ENCODE measurements around the gene BDKRB2.

DNA sequence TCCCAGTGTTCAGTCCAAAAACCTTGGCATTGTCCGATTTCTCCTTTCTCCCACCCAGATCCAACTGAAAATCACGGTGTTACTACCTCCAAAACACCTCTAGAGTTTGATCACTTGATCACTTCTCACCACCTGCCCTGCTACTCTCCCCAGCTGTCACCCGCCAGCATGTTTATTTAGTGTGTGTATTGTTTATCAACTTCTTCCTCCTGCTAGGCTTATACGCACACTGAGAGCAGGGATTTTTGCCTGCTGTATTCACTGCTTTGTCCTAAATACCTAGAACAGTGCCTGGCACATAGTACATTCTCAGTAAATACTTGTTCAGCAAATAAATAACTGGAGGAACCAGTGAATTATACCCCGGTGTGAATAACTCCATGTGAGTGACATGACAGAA, 56.4 kb downstream of the BDKRB2 start:
- TF ChIP-seq, protein P1, sequence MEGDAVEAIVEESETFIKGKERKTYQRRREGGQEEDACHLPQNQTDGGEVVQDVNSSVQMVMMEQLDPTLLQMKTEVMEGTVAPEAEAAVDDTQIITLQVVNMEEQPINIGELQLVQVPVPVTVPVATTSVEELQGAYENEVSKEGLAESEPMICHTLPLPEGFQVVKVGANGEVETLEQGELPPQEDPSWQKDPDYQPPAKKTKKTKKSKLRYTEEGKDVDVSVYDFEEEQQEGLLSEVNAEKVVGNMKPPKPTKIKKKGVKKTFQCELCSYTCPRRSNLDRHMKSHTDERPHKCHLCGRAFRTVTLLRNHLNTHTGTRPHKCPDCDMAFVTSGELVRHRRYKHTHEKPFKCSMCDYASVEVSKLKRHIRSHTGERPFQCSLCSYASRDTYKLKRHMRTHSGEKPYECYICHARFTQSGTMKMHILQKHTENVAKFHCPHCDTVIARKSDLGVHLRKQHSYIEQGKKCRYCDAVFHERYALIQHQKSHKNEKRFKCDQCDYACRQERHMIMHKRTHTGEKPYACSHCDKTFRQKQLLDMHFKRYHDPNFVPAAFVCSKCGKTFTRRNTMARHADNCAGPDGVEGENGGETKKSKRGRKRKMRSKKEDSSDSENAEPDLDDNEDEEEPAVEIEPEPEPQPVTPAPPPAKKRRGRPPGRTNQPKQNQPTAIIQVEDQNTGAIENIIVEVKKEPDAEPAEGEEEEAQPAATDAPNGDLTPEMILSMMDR (IDR thresholded peaks at IDR 0.05; ENCODE audit: poor library complexity, severe bottlenecking): no peak
- TF ChIP-seq MXI1 (conservative IDR thresholded peaks at IDR 0.05; ENCODE audit: poor library complexity, severe bottlenecking) (no peak), POLR2AphosphoS5 (IDR thresholded peaks at IDR 0.05) (no peak), EP300 (conservative IDR thresholded peaks at IDR 0.05; ENCODE audit: poor library complexity, severe bottlenecking) (no peak), RAD21 (conservative IDR thresholded peaks at IDR 0.05) (no peak), SMC3 (conservative IDR thresholded peaks at IDR 0.05; ENCODE audit: poor library complexity) (no peak), TAF1 (IDR thresholded peaks at IDR 0.05; ENCODE audit: low read depth) (no peak), EZH2 (IDR thresholded peaks at IDR 0.05; ENCODE audit: borderline replicate concordance, insufficient read depth, low read length, poor library complexity, severe bottlenecking) (no peak)
- TF ChIP-seq, protein P2, sequence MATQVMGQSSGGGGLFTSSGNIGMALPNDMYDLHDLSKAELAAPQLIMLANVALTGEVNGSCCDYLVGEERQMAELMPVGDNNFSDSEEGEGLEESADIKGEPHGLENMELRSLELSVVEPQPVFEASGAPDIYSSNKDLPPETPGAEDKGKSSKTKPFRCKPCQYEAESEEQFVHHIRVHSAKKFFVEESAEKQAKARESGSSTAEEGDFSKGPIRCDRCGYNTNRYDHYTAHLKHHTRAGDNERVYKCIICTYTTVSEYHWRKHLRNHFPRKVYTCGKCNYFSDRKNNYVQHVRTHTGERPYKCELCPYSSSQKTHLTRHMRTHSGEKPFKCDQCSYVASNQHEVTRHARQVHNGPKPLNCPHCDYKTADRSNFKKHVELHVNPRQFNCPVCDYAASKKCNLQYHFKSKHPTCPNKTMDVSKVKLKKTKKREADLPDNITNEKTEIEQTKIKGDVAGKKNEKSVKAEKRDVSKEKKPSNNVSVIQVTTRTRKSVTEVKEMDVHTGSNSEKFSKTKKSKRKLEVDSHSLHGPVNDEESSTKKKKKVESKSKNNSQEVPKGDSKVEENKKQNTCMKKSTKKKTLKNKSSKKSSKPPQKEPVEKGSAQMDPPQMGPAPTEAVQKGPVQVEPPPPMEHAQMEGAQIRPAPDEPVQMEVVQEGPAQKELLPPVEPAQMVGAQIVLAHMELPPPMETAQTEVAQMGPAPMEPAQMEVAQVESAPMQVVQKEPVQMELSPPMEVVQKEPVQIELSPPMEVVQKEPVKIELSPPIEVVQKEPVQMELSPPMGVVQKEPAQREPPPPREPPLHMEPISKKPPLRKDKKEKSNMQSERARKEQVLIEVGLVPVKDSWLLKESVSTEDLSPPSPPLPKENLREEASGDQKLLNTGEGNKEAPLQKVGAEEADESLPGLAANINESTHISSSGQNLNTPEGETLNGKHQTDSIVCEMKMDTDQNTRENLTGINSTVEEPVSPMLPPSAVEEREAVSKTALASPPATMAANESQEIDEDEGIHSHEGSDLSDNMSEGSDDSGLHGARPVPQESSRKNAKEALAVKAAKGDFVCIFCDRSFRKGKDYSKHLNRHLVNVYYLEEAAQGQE (IDR thresholded peaks at IDR 0.05; ENCODE audit: borderline replicate concordance): no peak
